ENCODE results near the gene ACLY.
"Not testable (repeated sequence)": the region's sequence is repeated elsewhere in the genome, so short reads cannot be mapped to it uniquely, and the experiment has no call there.

ACLY gene

DNA sequence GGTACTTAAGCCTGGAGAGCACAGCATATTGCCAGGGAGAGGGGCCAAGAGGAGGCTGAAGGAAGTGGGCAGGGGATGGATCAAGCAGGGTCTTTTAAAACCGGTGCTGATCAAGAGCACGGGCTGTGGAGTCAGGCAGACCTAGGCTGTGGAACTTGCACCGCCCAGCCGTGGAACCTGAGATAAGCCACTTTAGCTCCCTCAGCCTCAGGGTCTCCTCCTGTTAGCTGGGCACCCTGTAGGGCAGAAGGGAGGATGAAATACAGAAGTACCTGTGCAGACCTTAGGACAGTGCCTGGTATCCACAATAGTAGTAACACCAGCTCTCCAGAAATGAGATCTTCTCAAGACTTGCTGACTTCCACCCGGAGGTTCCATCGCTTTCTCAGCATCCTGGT, 20.9 kb upstream of the ACLY start:
- no peak for DNase-seq (ENCODE audit: low read depth in 1 of 2, low spot score in 1 of 2)

DNA sequence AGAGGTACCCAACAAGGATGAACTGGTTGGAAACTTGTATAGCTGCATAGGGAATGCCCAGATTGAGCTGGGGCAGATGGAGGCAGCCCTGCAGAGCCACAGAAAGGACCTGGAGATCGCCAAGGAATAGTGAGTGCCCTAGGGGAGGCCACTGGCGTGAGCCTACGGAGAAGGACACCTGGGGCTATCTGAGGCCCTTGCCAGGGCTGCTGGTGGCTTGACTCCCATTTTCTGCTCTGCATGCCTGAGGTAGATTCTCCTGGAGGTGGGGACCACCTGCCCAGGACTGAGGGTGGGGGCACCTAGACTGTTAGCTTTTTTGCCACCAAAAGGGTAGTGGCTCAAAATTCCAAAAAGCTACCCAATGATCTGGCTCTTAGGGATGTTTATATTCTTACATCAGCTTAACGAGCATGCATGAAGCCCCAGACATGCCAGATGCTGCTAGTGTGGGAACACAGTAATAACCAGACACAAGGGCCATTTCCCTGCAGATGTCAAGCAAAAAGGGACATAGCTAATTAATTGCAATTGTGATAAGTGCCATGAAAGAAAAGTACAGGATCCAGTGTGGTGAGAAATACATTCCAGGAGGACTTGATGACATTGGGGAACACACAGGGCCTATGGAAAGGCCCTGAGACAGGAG, 20.4 kb upstream of the ACLY start:
- DNase-seq (ENCODE audit: low read depth in 1 of 2, low spot score in 1 of 2), result no peak

DNA sequence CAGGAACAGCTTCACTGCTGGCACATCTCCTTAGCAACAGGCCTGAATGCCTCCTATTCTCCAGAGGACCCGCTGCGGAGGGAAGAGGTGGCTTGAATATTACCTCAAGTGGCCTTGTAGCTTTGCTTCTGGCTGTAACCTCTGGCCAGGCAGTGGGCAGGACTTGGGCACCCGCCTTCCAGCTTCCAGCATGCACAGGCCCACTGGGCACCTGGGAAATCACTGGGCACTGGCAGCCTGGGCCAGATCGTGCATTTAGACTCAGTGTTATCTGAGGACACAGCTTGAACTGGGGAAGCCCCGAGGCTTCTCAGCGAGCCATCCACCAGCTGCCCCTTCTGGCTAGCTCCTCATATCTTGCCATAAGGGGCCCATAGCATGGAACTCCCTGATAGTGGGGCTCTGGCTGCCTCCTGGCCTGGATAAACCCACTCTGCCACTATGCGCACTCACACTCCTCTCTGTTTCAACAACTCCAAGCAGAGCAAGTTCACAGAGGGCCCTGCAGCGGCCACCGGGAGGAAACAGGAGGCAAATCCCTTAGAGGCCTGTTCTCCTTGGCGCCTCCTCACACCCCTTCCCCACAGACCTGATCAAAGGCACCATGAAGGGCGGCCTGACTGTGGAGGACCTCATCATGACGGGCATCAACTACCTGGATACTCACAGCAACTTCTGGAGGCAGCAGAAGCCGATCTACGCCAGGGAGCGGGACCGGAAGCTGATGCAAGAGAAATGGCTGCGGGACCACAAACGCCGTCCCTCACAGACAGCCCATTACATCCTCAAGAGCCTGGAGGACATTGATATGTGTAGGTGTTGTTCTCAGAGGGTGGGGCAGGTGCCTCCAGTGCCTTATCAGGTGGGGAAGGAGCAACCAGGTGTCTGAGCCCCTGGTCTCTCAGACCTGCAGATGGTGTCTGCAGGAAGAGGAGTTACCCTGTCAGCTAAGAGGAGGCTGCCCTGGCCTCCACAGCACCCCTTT, 19.5 kb upstream of the ACLY start:
- DNase-seq (ENCODE audit: low read depth in 1 of 2, low spot score in 1 of 2), result no peak

DNA sequence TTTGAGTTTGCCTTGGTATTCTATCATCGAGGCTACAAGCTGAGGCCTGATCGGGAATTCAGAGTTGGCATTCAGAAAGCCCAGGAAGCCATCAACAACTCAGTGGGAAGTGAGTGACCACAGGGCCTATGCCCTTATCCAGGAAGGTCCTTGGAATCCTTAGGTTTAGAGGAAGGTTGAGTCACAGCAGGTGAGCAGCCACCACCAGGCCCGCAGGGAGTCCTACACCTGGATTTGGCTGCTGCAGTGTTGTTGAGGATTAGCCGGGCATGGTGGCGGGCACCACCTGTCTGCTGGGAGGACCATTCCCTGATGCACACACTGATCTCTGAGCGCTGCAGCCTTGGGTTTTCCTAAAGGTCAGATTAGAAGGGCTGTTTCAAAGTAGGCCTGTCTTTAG, 16.9 kb upstream of the ACLY start:
- DNase-seq (ENCODE audit: low read depth in 1 of 2, low spot score in 1 of 2), result no peak

DNA sequence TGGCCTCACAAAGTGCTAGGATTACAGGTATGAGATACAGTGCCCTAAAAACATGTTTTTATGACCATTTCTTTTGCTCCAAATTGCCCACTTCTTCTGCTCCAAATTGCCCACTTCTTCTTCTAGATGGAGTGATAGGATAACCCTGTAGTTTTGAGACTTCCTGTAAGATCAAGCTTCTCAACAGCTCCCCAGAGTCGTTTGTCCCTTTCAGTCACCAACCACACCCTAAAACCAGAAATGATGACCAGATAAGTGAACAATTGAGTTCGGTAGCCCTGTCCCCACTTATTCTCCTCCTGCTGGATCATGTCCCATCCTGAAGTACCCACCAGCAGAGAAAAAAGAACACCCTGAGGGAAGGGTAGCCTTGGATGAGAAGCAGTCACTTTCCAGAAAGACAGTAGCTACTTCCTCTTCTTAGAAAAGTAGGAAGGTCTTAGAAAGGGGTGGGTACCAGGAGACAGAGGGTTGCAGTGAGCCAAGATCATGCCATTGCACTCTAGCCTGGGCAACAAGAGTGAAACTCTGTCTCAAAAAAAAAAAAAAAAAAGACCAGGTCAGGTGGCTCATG, 14.2 kb upstream of the ACLY start:
- DNase-seq (ENCODE audit: low read depth in 1 of 2, low spot score in 1 of 2), result no peak

DNA sequence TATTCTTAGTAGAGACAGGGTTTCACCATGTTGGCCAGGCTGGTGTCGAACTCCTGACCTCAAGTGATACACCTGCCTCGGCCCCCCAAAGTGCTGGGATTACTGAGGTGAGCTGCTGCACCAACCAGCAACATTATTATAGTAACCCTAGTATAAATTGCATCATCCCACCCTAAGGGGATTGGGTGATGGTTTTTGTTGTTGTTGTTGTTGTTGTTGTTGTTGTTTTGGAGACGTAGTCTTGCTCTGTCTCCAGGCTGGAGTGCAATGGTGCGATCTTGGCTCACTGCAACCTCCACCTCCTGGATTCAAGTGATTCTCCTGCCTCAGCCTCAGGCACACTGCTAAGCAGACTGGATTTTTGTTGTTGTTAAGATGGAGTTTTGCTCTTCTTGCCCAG, 13.0 kb upstream of the ACLY start:
- DNase-seq (ENCODE audit: low read depth in 1 of 2, low spot score in 1 of 2), result not testable (repeated sequence)

DNA sequence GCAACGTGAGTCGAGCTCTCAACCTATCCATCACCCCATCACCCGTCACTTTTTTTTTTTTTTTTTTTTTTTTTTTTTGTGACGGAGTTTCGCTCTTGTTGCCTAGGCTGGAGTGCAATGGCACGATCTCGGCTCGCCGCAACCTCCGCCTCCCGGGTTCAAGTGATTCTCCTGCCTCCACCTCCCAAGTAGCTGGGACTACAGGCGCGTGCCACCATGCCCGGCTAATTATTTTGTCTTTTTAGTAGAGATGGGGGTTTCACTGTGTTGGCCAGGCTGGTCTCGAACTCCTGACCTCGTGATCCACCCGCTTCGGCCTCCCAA, 12.0 kb upstream of the ACLY start:
- DNase-seq (ENCODE audit: low read depth in 1 of 2, low spot score in 1 of 2), result not testable (repeated sequence)

DNA sequence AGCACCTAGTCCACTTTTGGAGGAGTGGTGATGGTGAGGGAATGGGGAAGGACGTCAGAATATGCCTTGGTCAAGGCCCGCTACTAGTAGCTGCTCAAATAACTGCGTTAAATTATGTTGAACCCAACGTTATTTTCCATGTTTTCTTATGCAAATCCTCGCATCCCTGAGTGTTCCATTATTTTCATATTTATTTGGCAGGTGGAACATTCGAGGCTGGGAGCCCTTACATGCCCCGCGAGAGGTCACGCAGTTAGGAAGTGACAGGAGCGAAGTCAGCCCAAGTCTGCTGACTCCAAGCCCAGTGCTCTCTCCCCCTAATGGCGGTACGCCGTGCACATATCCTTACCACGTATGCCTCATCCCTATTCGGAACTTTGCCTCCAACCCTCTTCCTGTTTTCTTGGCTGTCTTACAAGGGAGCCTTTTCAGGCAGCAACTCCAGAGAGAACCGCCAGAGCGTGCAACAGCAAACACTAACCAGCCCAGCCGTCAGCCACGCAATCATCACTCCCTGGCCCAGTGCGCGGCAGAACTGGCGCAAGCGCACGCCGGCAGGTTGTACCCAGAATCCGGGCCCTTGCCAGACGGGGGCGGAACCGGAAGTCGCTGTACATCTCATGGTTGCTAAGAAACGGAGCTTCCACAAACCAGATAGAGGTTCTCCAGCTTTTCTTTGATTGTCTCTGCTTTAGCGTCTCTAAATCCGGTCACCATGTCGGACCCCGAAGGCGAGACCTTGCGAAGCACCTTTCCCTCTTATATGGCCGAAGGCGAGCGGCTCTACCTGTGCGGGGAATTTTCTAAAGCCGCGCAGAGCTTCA, 11.5 kb upstream of the ACLY start, which contains the start of gene ODAD4:
ODAD4 (plus strand) TSS at position 609 of the 824 bp plus-strand sequence; CDS start at position 716, 107 bp downstream.
- DNase-seq (ENCODE audit: low read depth in 1 of 2, low spot score in 1 of 2), result peak; percentile 89 to 92

DNA sequence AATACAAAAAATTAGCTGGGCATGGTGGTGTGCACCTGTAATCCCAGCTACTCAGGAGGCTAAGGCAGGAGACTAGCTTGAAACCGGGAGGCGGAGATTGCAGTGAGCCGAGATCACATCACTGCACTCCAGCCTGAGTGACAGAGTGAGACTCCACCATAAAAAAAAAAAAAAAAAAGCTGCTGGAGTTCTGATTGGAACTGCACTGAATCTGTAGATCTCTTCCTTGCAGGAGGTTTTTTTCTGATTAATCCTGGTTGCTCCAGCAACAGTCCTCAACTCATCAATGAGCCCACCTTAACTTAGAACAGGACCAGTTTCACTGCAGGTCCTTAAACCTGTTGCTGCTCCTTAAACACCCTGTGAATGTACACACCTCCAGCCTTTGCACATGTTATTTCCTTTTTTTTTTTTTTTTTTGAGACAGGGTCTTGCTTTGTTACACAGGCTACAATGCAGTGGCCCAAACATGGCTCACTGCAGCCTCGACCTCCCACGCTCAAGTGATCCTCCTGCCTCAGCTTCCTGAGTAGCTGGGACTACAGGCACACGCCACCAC, 10.0 kb upstream of the ACLY start:
- DNase-seq (ENCODE audit: low read depth in 1 of 2, low spot score in 1 of 2), result no peak

DNA sequence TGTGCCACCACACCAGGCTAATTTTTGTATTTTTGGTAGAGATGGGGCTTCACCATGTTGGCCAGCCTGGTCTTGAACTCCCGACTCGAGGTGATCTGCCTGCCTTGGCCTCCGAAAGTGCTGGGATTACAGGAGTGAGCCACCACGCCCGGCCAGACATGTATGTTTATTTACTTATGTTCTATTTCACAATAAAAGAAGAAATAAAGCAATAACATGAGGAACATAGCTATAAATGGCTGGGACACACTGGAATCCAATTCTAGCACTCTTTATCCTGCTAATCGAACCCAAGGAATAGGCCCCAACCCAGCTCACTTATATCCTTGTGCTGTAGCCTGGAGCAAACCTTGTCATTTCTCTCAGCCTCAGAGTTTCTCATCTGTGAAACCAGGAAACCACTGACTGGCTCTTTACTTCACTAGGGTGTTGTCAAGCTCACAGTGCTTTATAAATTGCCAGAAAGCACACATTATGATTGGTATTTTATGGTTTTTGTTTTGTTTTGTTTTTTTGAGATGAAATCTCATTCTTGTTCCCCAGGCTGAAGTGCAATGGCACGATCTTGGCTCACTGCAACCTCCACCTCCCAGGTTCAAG, 7.3 kb upstream of the ACLY start:
- no peak for DNase-seq (ENCODE audit: low read depth in 1 of 2, low spot score in 1 of 2)

DNA sequence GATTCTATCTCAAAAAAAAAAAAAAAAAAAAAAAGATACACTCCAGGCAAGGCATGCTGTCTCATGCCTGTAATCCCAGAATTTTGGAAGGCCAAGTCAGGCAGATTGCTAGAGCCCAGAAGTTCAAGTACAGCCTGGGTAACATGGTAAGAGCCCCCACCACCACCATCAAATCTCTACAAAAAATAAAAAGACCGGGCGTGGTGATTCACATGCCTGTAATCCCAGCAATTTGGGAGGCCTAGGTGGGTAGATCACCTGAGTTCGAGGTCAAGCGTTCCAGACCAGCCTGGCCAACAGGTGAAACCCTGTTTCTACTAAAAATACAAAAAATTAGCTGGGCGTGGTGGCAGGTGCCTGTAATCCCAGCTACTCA, 1.8 kb upstream of the ACLY start:
- no peak for DNase-seq (ENCODE audit: low read depth in 1 of 2, low spot score in 1 of 2)

DNA sequence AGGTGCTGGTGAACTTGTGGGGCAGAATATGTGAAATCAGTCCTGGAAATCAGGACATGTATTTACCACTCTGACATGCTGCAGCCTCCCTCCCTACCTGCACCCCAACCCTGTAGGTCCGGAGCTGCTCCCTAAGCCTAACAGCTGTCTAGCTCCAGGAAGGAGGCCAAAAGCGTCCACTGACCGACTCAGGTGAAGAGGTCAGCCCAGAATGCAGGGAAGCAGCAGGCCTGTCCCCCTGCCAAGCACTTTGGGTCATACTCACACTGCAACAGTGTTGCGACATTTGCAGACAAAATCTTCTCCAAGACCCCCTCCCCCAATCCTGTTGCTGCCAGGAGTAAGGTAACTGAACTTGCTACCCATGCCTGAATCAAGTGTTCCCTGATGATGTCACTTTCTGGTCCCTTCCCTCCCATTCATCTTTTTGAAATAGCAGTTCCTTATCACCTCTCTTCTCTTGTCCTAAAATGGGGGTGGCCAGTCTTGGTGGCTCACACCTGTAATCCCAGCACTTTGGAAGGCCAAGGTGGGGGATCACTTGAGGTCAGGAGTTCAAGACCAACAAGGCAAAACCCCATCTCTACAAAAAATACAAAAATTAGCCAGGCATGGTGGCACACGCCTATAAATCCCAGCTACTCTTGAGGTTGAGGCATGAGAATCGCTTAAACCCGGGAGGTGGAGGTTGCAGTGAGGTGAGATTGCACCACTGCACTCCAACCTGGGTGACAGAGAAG, 1.3 kb upstream of the ACLY start:
- DNase-seq (ENCODE audit: low read depth in 1 of 2, low spot score in 1 of 2), result no peak

DNA sequence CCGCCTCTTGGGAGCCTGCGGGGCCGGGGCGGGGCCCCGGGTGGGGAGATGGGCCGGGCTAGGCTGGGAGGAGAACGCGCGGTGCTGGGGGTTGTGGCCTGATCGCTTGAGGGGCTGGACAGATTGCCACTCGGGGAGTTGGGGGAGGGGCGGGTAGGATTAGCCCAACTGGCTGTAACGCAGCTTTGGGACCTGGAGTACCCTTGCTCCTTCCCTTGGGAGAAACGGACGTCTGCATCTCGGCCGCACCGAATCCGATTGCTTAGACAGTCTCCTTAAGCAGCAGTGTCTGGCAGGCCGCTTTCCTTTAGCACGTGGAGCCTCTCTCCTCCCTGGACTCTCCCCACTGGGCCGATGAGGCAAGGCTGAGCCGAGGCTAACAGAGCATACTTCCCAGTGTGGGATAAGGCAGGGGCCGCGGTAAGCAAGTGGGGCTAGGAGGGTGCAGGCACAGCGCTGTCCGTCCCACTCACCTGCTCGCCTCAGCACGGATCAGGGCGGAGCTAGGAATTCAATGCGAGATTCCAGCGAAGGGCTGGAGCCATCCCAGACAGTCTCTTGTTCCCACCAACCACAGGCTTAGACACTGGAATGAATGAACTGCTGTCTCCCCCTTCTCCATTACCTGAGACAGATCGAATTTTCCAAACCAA, 540 bp upstream of the ACLY start:
- DNase-seq (ENCODE audit: low read depth in 1 of 2, low spot score in 1 of 2), result no peak

DNA sequence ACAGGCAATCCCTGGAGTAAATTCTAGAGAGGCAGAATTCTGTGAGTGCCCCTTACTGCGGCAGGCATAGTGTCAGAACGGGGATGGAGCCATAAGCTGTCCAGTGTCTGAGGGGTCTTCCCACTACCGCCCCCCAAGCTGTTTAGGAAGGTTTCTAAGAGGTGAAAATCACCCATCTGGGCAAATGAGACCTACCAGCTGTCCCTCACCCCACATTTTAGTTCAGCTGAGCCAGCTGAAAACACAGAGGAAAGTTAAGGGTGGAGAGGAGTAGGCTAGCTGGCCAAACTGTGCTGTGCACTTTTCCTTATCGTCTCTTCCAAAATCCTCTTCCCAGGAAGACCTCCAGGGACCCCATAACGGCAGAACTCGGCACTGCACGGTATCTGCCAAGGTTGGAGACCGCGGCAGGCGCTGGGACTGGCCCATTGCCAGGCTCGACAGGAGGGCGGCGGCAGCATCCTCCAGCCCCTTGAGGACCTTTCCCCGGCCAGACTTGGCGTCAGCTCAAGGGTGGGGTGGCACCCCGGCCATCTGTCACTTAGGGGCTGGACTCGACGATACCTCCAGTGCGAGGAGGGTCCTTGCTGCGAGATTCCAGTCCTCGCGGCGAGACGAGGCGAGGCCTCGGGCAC, 955 bp downstream of the ACLY start:
- DNase-seq (ENCODE audit: low read depth in 1 of 2, low spot score in 1 of 2), result peak in 1 of 2 donors; percentile 14

DNA sequence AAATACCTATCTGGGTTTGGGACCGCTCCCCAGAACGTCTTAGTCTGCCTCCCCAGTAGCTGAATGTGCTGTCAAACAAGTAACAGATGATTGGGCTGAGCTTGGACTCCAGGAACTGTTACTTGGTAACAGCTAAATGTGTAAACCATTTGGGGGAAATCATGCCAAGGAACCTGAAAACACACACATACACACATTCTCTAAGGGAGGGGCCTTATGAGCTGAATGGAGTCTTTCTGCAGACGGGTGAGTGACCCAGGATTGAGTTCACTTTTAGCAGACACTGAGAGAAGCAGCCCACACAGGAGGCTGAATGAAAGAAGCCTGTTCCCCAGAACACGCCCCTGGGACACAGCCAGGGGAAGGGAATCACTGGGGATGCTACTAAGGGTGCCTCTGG, 1.6 kb downstream of the ACLY start:
- DNase-seq (ENCODE audit: low read depth in 1 of 2, low spot score in 1 of 2), result no peak

DNA sequence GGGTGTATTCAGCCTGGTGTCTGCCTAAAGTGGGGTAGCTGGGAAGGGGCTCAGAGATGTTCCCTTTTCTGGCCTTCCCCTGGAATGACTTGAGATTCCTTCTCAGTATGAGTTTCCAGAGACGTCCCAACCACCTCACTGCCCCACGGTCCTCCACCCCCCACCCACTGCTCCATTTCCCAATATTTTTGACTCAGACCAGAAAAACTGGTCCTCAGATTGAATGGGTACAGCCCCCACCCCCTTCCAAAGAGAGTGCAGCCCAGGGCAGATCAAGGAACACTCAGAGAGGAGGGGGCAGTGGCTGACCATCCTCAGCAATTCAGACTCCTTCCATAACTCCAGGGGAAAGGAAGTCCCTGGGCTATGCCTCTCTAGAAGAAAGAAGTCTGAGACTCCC, 3.2 kb downstream of the ACLY start:
- no peak for DNase-seq (ENCODE audit: low read depth in 1 of 2, low spot score in 1 of 2)

DNA sequence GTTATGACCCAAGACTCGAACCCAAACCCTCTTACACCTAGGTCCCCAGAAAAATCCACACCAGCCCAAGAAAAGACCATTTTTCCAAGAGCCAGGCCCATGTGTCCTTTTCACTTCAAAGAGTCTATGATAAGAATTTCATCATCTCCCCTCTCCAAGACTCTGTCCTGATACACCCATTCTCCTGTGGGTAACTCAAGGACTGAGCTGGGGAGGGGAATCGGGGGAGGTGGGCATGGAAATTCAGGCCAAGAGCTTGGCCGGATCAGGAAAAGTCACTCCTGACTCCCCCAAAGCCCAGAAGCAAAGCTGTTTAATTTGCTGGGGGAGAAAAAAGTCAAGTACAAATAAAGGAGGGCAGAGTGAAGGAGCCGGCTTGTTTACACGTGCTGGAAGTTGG, 3.7 kb downstream of the ACLY start:
- no peak for DNase-seq (ENCODE audit: low read depth in 1 of 2, low spot score in 1 of 2)

DNA sequence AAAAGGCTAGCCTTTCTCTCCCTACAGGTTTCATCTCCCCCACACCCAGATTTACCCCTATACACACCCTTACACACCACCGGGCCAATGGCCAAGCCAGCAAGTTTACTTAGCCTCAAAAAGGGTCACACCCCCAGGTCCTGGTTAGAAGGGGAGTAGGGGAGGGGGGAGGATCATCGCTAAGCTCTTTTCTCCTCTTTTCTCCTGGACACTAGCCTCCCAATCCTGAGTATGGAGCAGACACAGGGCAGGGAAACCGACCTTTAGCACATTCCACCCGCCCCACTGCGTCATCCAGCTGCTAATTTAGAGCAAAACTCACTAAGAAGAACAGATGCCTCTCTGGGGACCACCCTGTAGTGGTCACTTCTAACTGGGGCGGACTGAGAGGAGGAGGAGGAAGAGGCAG, 4.4 kb downstream of the ACLY start:
- no peak for DNase-seq (ENCODE audit: low read depth in 1 of 2, low spot score in 1 of 2)

DNA sequence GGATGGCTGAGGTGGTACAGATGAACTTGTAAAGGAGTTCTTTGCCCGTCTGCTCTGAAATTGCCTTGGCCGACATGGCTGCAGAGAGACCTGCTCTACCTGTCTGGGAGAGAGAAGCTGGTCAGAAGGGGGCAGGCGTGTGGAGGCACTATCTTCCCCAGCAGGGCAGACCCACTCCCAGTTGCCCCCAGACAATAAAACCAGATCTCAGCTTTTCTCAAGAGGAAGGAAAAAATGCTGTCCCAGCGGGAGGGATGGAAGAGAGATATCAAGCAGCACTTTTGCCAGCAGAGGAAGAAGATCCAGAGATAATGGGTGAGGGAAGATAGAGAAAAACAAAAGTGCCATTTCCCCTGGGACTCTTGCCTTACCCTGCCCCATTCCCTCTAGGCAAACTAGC, 5.0 kb downstream of the ACLY start:
- DNase-seq (ENCODE audit: low read depth in 1 of 2, low spot score in 1 of 2), result no peak

All from activated CD4-positive, alpha-beta T cell treated with anti-CD3 and anti-CD28 coated beads, Interleukin-2, amount 50 U/mL, for 24 hours (primary cell).